Ovary (tissue), 3 donors: ENCODE measurements around the gene ESYT2.

Source experiments
- POLR2A ChIP-seq: fragments of 450-650 bp; IDR thresholded peaks from one replicate; pipeline ENCODE4 v1.6.1; 2017; ENCODE audit warnings: antibody characterized with exemption, mild to moderate bottlenecking, moderate library complexity
- TF ChIP-seq, protein P1 (sequence below), 3 donors: fragments of 450-650 bp in 2 of 3; fragments of 200-600 bp in 1 of 3; IDR thresholded peaks; one replicate each; pipeline versions ENCODE4 v1.5.1 to v1.8.0; 2016 to 2022; ENCODE audit warnings: antibody characterized with exemption in 3 of 3, mild to moderate bottlenecking in 1 of 3
- donor health status: DM: no; HTN: no; CAD: no.

DNA sequence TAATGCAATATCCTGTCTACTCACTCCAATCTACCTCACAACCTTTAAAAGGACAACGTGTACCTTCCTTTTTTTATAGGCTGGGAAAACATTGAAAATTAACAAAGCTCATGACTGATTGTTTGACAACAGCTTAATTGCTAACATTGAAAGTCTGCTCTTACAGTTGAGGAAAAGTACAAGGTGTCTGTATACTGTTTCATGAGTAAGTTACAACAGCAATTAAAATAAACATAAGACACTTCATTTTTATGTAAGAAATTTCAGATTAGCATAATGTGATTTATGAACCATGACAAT, 96.1 kb downstream of the ESYT2 start:
- TF ChIP-seq, protein P1, sequence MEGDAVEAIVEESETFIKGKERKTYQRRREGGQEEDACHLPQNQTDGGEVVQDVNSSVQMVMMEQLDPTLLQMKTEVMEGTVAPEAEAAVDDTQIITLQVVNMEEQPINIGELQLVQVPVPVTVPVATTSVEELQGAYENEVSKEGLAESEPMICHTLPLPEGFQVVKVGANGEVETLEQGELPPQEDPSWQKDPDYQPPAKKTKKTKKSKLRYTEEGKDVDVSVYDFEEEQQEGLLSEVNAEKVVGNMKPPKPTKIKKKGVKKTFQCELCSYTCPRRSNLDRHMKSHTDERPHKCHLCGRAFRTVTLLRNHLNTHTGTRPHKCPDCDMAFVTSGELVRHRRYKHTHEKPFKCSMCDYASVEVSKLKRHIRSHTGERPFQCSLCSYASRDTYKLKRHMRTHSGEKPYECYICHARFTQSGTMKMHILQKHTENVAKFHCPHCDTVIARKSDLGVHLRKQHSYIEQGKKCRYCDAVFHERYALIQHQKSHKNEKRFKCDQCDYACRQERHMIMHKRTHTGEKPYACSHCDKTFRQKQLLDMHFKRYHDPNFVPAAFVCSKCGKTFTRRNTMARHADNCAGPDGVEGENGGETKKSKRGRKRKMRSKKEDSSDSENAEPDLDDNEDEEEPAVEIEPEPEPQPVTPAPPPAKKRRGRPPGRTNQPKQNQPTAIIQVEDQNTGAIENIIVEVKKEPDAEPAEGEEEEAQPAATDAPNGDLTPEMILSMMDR (IDR thresholded peaks at IDR 0.05), result no peak
- TF ChIP-seq POLR2A, result no peak
